Body of pancreas (tissue), 4 donors: ENCODE measurements around the gene TRIM37. TPM values are rescaled to one million over a fixed set of nuclear protein-coding genes. Genes with fewer than 3 reads are reported as not detected.

Experiments
- ATAC-seq: fragments of 150-250 bp; one replicate; pipeline ENCODE4 v1.9.1; 2016
- DNase-seq, 4 donors: peaks; one replicate each; pipeline ENCODE4 v3.0.0-alpha.2; 2019
- H3K27ac ChIP-seq, 4 donors: fragments of 200-600 bp; sonication (generic); 1 replicate in 3 of 4; 2 replicates in 1 of 4; pipeline versions ENCODE4 v1.5.1 to v1.6.1; 2016 to 2019; ENCODE audit warnings: mild to moderate bottlenecking in 1 of 4, mixed read lengths in 1 of 4, moderate library complexity in 1 of 4
- H3K27me3 ChIP-seq, 2 donors: fragments of 200-600 bp; sonication (generic); one replicate each; pipeline ENCODE4 v1.6.0; 2016; ENCODE audit warnings: mild to moderate bottlenecking in 1 of 2
- H3K36me3 ChIP-seq, 2 donors: fragments of 200-600 bp; sonication (generic); replicated peaks in 1 of 2; 2 replicates each; pipeline ENCODE4 v1.5.1; 2016; ENCODE audit warnings: low read depth in 2 of 2; ENCODE audit not compliant: insufficient read depth in 1 of 2
- H3K4me1 ChIP-seq: fragments of 200-600 bp; sonication (generic); one replicate; pipeline ENCODE4 v1.6.0; 2016
- H3K4me3 ChIP-seq, 2 donors: fragments of 200-600 bp; sonication (generic); 1 replicate in 1 of 2; 2 replicates in 1 of 2; pipeline ENCODE4 v1.5.1; 2016 to 2019
- H3K9me3 ChIP-seq, 3 donors: fragments of 200-600 bp; sonication (generic); 1 replicate in 2 of 3; 2 replicates in 1 of 3; pipeline ENCODE4 v1.5.1; 2016
- CTCF ChIP-seq, 7 experiments: fragments of 450-650 bp in 4 of 7; fragments of 200-600 bp in 3 of 7; sonication (generic) in 3 of 7; IDR thresholded peaks; one replicate each; pipeline ENCODE4 v1.5.1; 2016 to 2019; ENCODE audit warnings: antibody characterized with exemption in 7 of 7
- POLR2A ChIP-seq, 3 donors: fragments of 450-650 bp; IDR thresholded peaks; one replicate each; pipeline ENCODE4 v1.6.1; 2016; ENCODE audit warnings: antibody characterized with exemption in 3 of 3, mild to moderate bottlenecking in 2 of 3
- WGBS, 2 donors: methylation state at CpG; one replicate each; pipeline ENCODE4 v1.1.5; 2017; 5-methylcytosine and 5-hydroxymethylcytosine counted together
- intact Hi-C: fragments of 100-400 bp; cut with DNase I; formaldehyde crosslinking; loops from one replicate; pipeline ENCODE4 v1.15.1; 2023
- total RNA-seq, 2 donors: library from RNA; depleted of rRNA; stranded (reverse); fragments of >200 nt; gene quantifications; one replicate each; pipeline ENCODE4 v1.1.0, GENCODE V29; 2016

Gene TRIM37
- total RNA-seq, 2 donors from 2014 or later = 11.7 to 12.2 TPM

DNA sequence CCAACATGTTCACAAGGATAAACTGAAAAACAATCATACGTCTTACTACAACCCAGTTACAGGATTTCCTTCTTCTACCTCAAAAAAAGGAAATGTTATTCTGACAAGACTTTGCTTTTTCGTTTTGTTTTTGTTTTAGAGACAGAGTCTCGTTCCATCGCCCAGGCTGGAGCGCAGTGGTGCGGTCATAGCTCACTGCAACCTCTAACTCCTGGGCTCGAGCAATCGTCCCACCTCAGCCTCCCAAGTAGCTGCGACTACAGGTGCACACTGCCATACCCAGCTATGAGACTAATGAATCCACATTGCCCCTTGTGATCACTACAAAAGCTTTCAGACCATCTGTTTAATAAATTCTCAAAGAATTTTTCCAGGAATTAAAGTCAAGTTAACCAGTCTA is 8.8 kb upstream of the TRIM37 start:
- DNase-seq = no peak
- Histone ChIP-seq H3K4me1 (no peaks in the 10 kb centered on the region), H3K36me3 (no peaks in the 10 kb centered on the region), H3K27me3 (no peaks in the 10 kb centered on the region), H3K9me3 (no peaks in the 10 kb centered on the region), H3K4me3 (no peak overlapping the region), H3K27ac (no peak overlapping the region)
- TF ChIP-seq CTCF (IDR thresholded peaks at IDR 0.05) (no peak), POLR2A (IDR thresholded peaks at IDR 0.05) (no peak)
- no peak for ATAC-seq
- intact Hi-C loops = no loop called here
- WGBS, 2 donors = 90% methylated on average over 9 of the region's 9 CpGs

DNA sequence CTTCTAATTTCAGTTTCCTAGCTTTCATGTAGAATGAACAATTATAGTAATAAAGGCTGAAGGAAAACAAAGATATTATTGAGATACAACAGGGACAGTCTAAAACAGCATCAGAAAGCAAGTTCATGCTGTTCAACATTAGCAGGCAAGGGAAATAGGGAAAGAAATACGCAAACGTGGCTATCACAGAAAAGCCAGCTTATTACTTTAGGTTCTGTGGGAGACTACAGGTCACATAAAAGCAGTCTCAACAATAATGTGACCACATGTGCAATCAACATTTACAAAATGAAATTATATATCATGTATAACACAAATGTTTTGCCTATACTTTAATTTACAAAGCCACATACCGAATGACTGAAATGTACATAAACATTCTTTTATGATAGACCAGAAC is 4.9 kb upstream of the TRIM37 start:
- Histone ChIP-seq H3K4me3 (no peak overlapping the region), H3K36me3 (no peaks in the 10 kb centered on the region)

GRCh38 chr17:59110973-59111372 is 4.3 kb upstream of the TRIM37 start:
- peaks cover 12% of the 10 kb centered on the region for H3K4me1 ChIP-seq
- no peaks in the 10 kb centered on the region for H3K9me3 ChIP-seq
- H3K36me3 ChIP-seq = no peaks in the 10 kb centered on the region
- ATAC-seq = no peak
- TF ChIP-seq POLR2A (IDR thresholded peaks at IDR 0.05) = no peak
- TF ChIP-seq CTCF (IDR thresholded peaks at IDR 0.05) = no peak
- no peak overlapping the region for H3K4me3 ChIP-seq
- H3K27me3 ChIP-seq = no peaks in the 10 kb centered on the region
- no peak for DNase-seq
- H3K27ac ChIP-seq = no peak overlapping the region
- intact Hi-C loops = no loop called here

More for the DNA sequence above, 4.9 kb upstream of the TRIM37 start:
- Histone ChIP-seq H3K9me3 (no peaks in the 10 kb centered on the region), H3K27ac (no peak overlapping the region), H3K4me1 (peaks cover 11% of the 10 kb centered on the region), H3K27me3 (no peaks in the 10 kb centered on the region)
- WGBS, 2 donors = 86 to 88% methylated on average over 3 of the region's 3 CpGs
- no peak for DNase-seq
- no peak for TF ChIP-seq CTCF (IDR thresholded peaks at IDR 0.05)
- no peak for TF ChIP-seq POLR2A (IDR thresholded peaks at IDR 0.05)
- intact Hi-C loops = no loop called here
- no peak for ATAC-seq

GRCh38 chr17:59108400-59109102 is 1.9 kb upstream of the TRIM37 start:
- H3K9me3 ChIP-seq = no peaks in the 10 kb centered on the region
- no peaks in the 10 kb centered on the region for H3K27me3 ChIP-seq
- no peak for TF ChIP-seq CTCF (IDR thresholded peaks at IDR 0.05)
- no peak for TF ChIP-seq POLR2A (IDR thresholded peaks at IDR 0.05)
- no peak overlapping the region for H3K4me3 ChIP-seq
- H3K27ac ChIP-seq = no peak overlapping the region
- intact Hi-C loops = no loop called here
- H3K36me3 ChIP-seq = no peaks in the 10 kb centered on the region
- WGBS, 2 donors = 73 to 78% methylated on average over 7 of the region's 7 CpGs
- peaks cover 25% of the 10 kb centered on the region for H3K4me1 ChIP-seq
- ATAC-seq (no peak), DNase-seq (no peak)

- TF ChIP-seq CTCF (IDR thresholded peaks at IDR 0.05) = no peak
- TF ChIP-seq POLR2A (IDR thresholded peaks at IDR 0.05) = no peak
- no peak for DNase-seq
- Histone ChIP-seq H3K27ac (peak overlapping the region; percentile 41 to 93 (median 86)), H3K36me3 (no peaks in the 10 kb centered on the region), H3K4me3 (peak overlapping the region in 1 of 2 donors; percentile 34), H3K27me3 (no peaks in the 10 kb centered on the region), H3K4me1 (peaks cover 25% of the 10 kb centered on the region), H3K9me3 (no peaks in the 10 kb centered on the region)
- no peak for ATAC-seq
- intact Hi-C loops = no loop called here
- WGBS, 2 donors = 0 to 3% methylated on average over 10 of the region's 10 CpGs
Observed at GRCh38 chr17:59107306-59107670, 608 bp upstream of the TRIM37 start.
